Keratinocyte (primary cell): ENCODE results near the gene PCBP2. TPM values are rescaled to one million over a fixed set of nuclear protein-coding genes. Genes with fewer than 3 reads are reported as not detected.

ENCODE experiments used
- DNase-seq: peaks from one replicate; pipeline ENCODE4 v3.0.0-alpha.2; 2011; ENCODE audit warnings: low read depth, missing footprints, low spot score
- FAIRE-seq: peaks from 2 replicates; lab custom pipeline; 2011; peaks lifted over from hg19 to GRCh38; lab: Jason Lieb, UNC
- H2AFZ ChIP-seq: 2 replicates; pipeline ENCODE4 v1.6.0; 2012; ENCODE audit warnings: low read length, control low read depth, inconsistent platforms; ENCODE audit not compliant: control insufficient read depth
- H3K27ac ChIP-seq: 2 replicates; pipeline ENCODE4 v1.5.1; 2011; ENCODE audit warnings: low read length; ENCODE audit not compliant: control insufficient read depth, insufficient read depth
- H3K27me3 ChIP-seq: 3 replicates; pipeline ENCODE4 v1.6.0; 2011; ENCODE audit warnings: low read length; ENCODE audit not compliant: control insufficient read depth, insufficient read depth; ENCODE audit errors: extremely low read depth
- H3K36me3 ChIP-seq, 2 experiments: 2 replicates in 1 of 2; 3 replicates in 1 of 2; pipeline ENCODE4 v1.5.1; 2011; ENCODE audit warnings: low read length in 2 of 2, mild to moderate bottlenecking in 1 of 2; ENCODE audit not compliant: control insufficient read depth in 2 of 2, insufficient read depth in 2 of 2; ENCODE audit errors: extremely low read depth in 1 of 2
- H3K4me1 ChIP-seq: 3 replicates; pipeline ENCODE4 v1.5.1; 2011; ENCODE audit warnings: low read length; ENCODE audit not compliant: control insufficient read depth, insufficient read depth; ENCODE audit errors: extremely low read depth
- H3K4me2 ChIP-seq: 3 replicates; pipeline ENCODE4 v1.6.0; 2011; ENCODE audit warnings: low read depth, low read length; ENCODE audit not compliant: control insufficient read depth, insufficient read depth; ENCODE audit errors: extremely low read depth
- H3K4me3 ChIP-seq, 3 experiments: fragments of 200-600 bp in 1 of 3; sonication (generic) in 1 of 3; 2 replicates in 2 of 3; 3 replicates in 1 of 3; pipeline ENCODE4 v1.5.1; 2011 to 2016; ENCODE audit warnings: low read length in 3 of 3, mild to moderate bottlenecking in 3 of 3, control low read depth in 2 of 3, inconsistent platforms in 1 of 3, low read depth in 1 of 3, mixed read lengths in 1 of 3, mixed run types in 1 of 3, moderate library complexity in 1 of 3; ENCODE audit not compliant: control insufficient read depth in 2 of 3, insufficient read depth in 2 of 3; ENCODE audit errors: extremely low read depth in 1 of 3
- H3K79me2 ChIP-seq: 2 replicates; pipeline ENCODE4 v1.6.0; 2012; ENCODE audit warnings: low read length; ENCODE audit not compliant: control insufficient read depth, insufficient read depth
- H3K9ac ChIP-seq: 3 replicates; pipeline ENCODE4 v1.6.0; 2011; ENCODE audit warnings: low read length; ENCODE audit not compliant: control insufficient read depth, insufficient read depth; ENCODE audit errors: extremely low read depth
- H3K9me1 ChIP-seq: 3 replicates; pipeline ENCODE4 v1.6.0; 2011; ENCODE audit warnings: low read length; ENCODE audit not compliant: control insufficient read depth, insufficient read depth; ENCODE audit errors: extremely low read depth
- H3K9me3 ChIP-seq: 2 replicates; pipeline ENCODE4 v1.5.1; 2012; ENCODE audit warnings: low read depth, low read length; ENCODE audit not compliant: control insufficient read depth
- H4K20me1 ChIP-seq: 3 replicates; pipeline ENCODE4 v1.6.0; 2011; ENCODE audit warnings: low read length; ENCODE audit not compliant: control insufficient read depth, insufficient read depth; ENCODE audit errors: extremely low read depth
- CTCF ChIP-seq, 3 experiments: IDR thresholded peaks in 1 of 3; conservative IDR thresholded peaks in 1 of 3; optimal IDR thresholded peaks in 1 of 3; 2 replicates in 2 of 3; 3 replicates in 1 of 3; pipeline versions ENCODE3 to v1.5.1; 2011; ENCODE audit warnings: low read length in 3 of 3, mild to moderate bottlenecking in 3 of 3, moderate library complexity in 2 of 3, control low read depth in 1 of 3, inconsistent platforms in 1 of 3; ENCODE audit not compliant: insufficient read depth in 2 of 3; ENCODE audit errors: extremely low read depth in 1 of 3
- EZH2 ChIP-seq: IDR thresholded peaks from one replicate; pipeline ENCODE4 v1.6.1; 2012; ENCODE audit warnings: inconsistent platforms, mild to moderate bottlenecking, low read length, moderate library complexity
- dilution Hi-C: fragments of 300-500 bp; cut with MboI; formaldehyde crosslinking; loops from one replicate; pipeline ENCODE4 v1.7.0; 2020; ENCODE audit warnings: low sequenced_read_pairs; ENCODE audit not compliant: extremely low pct_ligation_motif_present
- polyA plus RNA-seq, 5 experiments: library from polyadenylated mRNA; depleted of rRNA in 3 of 5; stranded (reverse) in 3 of 5; stranded (forward) in 1 of 5; unstranded in 1 of 5; fragments of >200 nt; gene quantifications; 1 replicate in 1 of 5; 2 replicates in 3 of 5; 3 replicates in 1 of 5; pipeline versions ENCODE4 v1.2.1 to v1.2.3, GENCODE V29; 2011 to 2012; ENCODE audit warnings: missing spikeins in 2 of 5, low read depth in 1 of 5, low replicate concordance in 1 of 5

Gene PCBP2
- polyA plus RNA-seq, 1 donor (not counting 4 experiments of a cell fraction or from before 2014, with no cell fraction given): 238 TPM

- H3K4me3 ChIP-seq: no peak overlapping the region
- H3K27me3 ChIP-seq: no peaks in the 10 kb centered on the region
- no peak overlapping the region for H3K9ac ChIP-seq
- H3K9me1 ChIP-seq: no peaks in the 10 kb centered on the region
- FAIRE-seq (no peak), DNase-seq (no peak)
- no peak overlapping the region for H2AFZ ChIP-seq
- dilution Hi-C loops: no loop called here
- peaks cover 11% of the 10 kb centered on the region for H3K79me2 ChIP-seq
- H3K4me1 ChIP-seq: peaks cover 9% of the 10 kb centered on the region
- H3K27ac ChIP-seq: no peak overlapping the region
- no peak overlapping the region for H3K4me2 ChIP-seq
- H4K20me1 ChIP-seq: no peaks in the 10 kb centered on the region
- H3K9me3 ChIP-seq: no peaks in the 10 kb centered on the region
- TF ChIP-seq CTCF (optimal IDR thresholded peaks at IDR 0.05 in 1 of 3, IDR thresholded peaks at IDR 0.05 in 1 of 3, conservative IDR thresholded peaks at IDR 0.05 in 1 of 3; ENCODE audit: extremely low read depth in 1 of 3, insufficient read depth in 2 of 3, low read length in 3 of 3) (no peak), EZH2 (no peak)
- H3K36me3 ChIP-seq: peaks cover 23 to 24% of the 10 kb centered on the region in 2 experiments
Measured at GRCh38 chr12:53506450-53506785, 54.5 kb downstream of the PCBP2 start.

DNA sequence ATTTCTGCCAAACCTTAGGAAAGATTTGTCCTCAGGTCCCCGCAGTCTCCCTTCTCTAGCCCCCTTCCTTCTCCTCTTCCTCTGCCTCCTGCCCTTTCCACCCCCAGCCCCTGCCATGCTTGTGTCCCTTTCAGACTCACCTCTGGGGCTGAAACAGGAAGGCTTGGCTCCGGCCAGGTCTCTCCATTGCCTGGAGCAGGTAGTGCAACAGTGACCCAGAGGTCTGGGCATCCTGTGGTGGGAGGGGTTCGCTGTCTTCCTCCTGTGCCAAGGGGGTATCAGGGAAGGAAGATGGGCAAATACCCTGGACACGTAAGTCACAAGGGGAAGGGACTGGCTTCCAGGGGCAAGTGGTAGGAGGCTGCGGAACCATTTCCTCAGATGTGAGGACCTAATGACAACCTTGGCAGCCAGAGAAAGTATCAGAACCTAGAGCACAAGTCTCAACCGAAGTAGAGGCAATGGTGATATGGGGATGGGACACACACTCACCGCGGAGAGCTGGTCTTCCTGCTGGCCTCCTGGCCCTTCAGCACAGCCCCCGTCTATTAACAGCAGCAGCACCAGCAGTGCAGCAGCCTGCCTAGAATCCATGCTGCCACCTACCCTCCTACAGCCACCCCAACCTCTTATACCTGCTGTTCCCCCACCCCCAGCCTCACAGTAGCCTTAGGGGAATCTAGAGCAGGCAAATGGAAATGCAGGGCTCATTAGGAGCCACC lies 55.1 kb downstream of the PCBP2 start, which contains the start of gene NPFF:
Gene NPFF, minus strand, starts transcription at position 604 of the 722 bp plus-strand sequence. Its CDS starts 10 bp downstream, at position 594.
- Histone ChIP-seq H3K4me1 (peaks cover 3% of the 10 kb centered on the region), H3K9me3 (no peaks in the 10 kb centered on the region), H3K36me3 (peaks cover 26 to 27% of the 10 kb centered on the region in 2 experiments), H3K27me3 (no peaks in the 10 kb centered on the region), H3K9ac (no peak within 1 kb of the TSS), H3K4me3 (no peak within 1 kb of the TSS), H3K9me1 (no peaks in the 10 kb centered on the region), H2AFZ (no peak within 1 kb of the TSS), H3K4me2 (no peak within 1 kb of the TSS), H3K27ac (no peak within 1 kb of the TSS), H3K79me2 (peaks cover 5% of the 10 kb centered on the region), H4K20me1 (no peaks in the 10 kb centered on the region)
- no peak for DNase-seq
- no peak for FAIRE-seq
- dilution Hi-C loops: no loop called here
- TF ChIP-seq CTCF (optimal IDR thresholded peaks at IDR 0.05 in 1 of 3, IDR thresholded peaks at IDR 0.05 in 1 of 3, conservative IDR thresholded peaks at IDR 0.05 in 1 of 3; ENCODE audit: extremely low read depth in 1 of 3, insufficient read depth in 2 of 3, low read length in 3 of 3): no peak
